ENCODE data around the gene ZDHHC7. TPM values are rescaled to one million over a fixed set of nuclear protein-coding genes. Genes with fewer than 3 reads are reported as not detected.

Gene ZDHHC7
- total and polyA plus RNA-seq, 2 of the 8 experiments (the other 6 are each of a cell fraction or from before 2014, with no cell fraction given) = 40.5 to 56.3 TPM

DNA sequence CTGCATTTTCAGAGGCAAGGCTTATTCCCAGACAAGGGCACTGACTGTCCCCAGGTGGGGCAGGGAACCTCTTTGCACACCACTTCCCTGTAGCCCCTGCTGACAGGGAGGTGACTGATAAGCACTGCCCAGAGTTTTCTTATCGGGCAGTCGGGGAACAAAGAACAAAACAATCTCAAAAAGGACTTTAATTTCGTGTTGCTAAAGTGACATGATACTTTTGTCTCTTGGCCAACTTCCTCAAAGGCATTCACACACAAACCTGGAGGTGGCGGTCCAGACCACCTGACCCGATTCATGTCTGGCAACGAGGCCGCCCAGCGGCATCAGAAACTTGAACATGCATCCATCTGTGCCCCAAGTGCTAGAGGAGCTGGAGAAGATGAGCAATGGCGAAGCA, 28.9 kb downstream of the ZDHHC7 start (continued):
- no peak for TF ChIP-seq YY1 (IDR thresholded peaks at IDR 0.05; ENCODE audit: low read depth, low read length)
- TF ChIP-seq TBP (IDR thresholded peaks at IDR 0.05; ENCODE audit: low read depth, low read length) = no peak
- TF ChIP-seq KDM1A (IDR thresholded peaks at IDR 0.05; ENCODE audit: borderline replicate concordance, low read length) = no peak

Data from H1 (cell line).